NCI-H345 (cell line): ENCODE data around the gene MAN1C1.

Experiments used
- DNase-seq: peaks from one replicate; lab custom pipeline; 2025; lab: John Stamatoyannopoulos, UW

MAN1C1 gene

DNA sequence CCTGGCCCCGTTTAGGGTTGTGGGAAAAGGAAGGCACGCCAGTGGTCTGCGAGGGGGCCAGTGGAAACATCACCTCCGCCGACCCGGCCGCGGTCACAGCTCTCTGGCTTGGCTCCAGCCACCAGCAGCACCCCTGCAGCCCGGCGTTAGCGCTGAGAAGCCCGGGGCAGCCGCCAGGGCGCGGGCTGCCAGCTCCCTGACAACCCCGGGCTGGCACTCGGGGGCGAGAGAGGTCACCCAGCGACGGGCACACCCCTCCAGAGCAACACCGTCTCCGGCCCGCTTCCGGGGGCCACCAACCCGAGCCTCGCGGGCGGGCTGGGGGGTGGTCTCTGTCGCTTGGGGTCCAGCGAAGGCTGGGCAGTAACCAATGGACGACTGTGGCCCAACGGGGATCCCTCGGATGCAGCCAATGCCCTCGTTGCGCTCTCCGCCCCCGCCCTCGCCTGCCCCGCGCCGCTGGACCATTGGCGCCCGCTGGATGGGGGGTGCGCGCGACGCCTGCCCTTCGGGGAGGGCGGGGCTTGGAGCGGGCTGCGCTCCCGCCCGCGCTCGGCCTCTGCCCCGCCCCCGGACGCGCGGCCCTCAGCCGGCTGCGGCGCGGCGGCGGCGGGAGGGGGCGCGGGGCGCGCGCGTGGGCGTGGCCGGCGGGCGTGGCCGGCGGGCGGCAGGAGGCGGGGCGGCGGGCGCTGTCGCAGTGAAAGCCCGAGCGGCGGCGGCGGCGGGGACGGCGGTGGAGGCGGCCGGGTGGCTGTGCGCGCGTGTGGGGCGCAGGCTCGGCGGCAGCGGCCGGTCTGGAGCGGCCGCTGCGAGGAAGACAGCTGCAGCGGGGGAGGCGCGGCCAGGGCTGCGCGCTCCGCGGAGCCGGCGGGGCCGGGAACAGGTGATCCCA is at the start of gene MAN1C1:
MAN1C1 (plus strand) TSS at position 697 of the 892 bp plus-strand sequence. CDS start 1,007 bp downstream, outside the sequence.
- DNase-seq, result peak; percentile 92

DNA sequence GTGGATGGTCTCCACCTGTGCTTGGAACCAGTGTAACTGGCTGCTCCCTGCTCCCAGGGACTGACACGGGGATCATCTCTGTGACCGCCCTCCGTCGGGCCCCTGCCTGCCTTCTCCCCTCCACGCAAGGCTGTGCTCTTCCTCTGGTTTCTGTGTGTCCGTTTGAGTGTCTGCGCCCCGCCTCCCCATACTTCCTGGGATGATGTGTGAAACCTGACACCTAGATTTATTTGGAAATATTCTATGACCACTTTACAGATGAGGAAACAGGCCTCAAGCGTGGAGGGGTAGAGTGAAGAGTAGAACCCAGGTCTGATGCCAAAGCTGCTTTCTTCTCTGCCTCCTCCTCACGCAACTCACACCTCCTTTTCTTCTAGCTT is 48.9 kb upstream of the MAN1C1 start:
- no peak for DNase-seq

DNA sequence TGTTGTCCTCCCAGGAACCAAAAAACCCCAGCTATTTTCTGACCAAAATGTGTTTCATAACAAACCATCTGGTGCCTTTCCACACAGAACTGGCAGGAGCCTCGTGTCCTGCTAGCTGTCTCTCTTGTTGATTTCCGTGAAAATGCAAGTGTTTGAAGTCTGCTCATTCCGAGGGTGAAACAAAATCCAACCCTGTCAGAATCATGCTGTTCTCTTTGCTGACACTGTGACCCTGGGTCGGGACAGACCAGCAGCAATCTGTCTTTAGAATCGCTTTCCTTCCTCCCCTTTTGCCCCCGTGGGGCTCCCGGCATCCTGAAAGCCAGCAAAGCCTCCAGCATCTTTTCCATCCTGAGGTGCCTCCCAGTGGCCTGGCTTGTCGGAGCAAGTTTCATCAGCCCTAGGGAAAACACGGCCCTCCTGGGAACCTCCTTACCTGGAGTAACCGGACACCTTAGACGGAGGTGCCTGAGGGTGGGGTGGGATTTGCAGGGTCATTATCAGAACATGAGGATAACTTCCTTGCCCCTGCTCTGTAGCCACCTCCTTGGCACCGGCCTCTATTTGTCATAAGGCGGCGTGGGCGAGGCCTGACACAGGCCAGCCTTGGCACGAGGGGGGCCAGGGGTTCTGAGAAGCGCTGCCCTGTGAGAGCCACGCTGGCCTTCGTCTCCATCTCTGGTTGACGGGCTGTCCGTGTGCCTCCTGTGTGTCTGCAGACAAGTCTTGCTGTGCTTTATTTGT is 48.3 kb upstream of the MAN1C1 start:
- no peak for DNase-seq

DNA sequence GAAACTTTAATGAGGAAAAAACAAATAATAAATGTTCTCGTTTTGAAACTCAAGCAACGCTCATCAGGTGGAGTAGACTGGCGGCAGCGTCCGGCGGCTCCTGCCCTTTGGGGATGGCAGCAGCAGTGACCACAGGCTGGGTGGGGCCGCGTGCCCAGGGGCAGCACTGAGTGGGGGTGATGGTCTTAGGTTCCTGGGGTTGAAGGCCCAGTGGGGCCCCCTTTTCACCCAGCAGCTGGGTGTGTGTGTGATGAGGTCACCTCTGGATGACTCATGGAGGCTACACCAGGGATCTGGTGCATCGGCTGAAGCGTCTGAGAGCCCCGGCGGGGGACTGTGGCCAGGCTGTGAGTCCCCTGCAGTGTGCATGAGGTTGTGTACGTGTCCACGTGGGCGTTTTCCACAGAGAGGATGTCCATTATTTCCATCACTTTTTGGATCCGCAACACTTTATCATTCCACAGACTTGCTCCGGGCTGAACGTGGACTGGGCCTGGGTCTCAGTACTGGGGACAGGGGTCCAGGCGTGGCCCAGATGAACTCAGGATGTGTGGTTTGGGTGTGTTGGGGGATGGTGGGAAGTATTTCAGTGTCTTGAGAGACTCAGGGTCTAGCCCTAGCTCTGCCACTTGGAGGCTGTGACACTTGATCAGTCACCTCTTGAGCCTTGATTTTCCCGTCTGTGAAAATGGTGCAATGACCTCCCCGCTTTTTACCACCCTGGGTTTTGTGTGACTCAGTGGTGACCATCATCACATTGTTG is 47.6 kb upstream of the MAN1C1 start:
- no peak for DNase-seq

DNA sequence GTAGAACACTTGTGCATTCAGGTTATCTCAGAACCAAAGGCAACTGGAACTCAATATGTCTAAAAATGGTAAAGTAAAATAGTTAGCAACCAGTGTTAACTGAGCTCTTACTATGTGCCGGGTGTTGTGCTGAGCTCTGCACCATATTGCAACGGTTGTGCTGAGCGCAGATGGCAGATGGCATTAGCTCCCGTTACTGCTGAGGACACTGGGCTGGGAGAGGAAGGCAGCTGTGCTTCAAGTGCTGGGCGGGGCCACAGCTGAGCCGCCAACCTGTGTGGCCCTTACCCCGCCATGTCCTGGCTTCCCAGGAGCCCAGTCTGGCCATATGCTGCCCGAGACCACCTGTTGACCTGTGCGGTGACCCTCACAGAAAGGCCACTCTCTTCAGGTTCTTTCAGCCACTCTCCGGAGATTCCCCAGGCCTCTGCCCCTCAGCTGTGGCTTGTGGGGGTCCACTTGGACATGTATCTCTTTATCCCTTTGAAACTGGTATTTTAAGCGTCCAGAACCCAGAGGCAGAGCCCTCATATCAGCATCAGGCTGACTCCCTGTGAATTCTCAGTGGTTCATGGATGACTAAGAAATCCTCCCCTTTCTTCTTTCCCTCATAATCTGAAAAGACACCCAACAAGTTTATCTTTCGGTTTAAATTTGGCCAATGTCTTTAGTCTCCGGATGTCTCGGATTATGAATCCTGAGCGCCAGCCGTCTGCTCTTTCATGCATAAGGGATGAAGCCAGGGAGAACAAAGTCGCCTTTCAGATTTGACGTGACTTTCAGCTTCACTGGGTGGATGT is 46.8 kb upstream of the MAN1C1 start:
- no peak for DNase-seq

DNA sequence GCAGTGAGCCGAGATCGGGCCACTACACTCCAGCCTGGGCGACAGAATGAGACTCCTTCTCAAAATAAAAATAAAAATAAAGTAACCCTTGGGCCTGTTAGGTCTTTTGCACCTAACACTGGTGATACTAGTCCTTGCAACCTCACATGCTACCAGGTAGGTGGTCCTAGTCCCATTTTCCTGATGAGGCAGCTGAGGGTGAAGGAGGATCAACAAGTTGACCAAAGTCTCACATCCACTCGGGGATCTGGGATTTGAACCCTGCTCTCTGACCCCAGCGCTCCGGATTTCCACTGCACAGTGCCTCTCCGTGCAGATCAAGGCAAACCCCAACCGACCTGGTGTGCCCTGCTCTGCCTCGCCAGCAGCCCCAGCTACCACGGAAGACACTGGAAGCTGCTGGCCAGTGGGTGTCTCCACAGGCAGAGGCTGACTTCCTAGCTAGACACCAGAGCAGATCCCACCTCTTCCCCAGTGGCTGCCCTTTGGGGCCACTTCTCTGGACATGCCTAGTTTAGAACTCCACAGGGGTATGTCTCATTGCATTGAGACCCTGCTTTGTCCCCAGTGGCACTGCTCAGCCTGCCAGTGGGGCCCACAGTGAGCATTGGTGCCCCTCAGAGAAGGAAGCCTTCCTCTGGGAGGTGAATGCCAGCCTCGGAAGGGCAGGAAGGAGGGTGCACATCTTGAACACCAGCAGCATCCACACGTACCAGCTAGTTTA is 45.6 kb upstream of the MAN1C1 start:
- no peak for DNase-seq

DNA sequence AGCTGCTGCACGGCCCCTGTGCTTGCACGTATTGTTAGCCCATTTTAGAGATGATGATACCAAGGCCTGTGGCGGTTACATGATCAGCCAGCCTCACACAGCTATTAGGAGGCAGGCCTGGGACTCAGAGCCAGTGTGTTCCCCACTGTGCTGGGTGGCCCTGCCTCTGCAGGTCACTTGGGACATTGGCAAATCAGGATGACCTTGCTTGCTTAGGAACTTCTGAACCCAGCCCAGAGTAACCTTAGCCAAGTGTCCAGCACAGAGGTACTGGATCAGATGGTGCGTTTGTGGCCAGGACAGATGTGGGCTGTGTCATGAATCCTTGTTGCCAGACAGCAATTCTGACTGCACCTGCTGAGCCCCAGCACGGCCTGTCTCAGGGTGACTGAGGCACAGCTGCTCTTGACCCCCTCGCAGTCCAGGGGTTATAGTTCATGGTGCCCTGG is 45.0 kb upstream of the MAN1C1 start:
- DNase-seq, result no peak

DNA sequence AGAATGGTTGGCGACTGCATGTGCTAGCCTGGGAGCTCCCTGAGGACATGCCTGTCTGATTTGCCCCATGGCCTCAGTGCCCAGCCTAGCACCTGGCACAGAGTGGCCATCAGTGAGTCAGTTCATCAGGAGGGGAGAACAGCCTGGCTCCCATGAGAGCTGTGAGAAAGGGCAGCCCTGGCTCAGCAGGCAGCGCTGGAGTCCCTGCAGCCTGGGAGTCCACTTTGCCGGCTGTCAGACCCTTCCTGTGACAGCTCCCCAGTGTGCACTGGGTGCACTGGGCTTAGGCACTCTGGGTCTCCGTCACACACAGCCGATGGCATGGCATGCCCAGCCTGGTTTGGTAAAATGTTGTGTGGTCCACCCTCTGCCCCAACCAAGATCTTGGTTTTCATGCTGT is 44.5 kb upstream of the MAN1C1 start:
- DNase-seq, result no peak

DNA sequence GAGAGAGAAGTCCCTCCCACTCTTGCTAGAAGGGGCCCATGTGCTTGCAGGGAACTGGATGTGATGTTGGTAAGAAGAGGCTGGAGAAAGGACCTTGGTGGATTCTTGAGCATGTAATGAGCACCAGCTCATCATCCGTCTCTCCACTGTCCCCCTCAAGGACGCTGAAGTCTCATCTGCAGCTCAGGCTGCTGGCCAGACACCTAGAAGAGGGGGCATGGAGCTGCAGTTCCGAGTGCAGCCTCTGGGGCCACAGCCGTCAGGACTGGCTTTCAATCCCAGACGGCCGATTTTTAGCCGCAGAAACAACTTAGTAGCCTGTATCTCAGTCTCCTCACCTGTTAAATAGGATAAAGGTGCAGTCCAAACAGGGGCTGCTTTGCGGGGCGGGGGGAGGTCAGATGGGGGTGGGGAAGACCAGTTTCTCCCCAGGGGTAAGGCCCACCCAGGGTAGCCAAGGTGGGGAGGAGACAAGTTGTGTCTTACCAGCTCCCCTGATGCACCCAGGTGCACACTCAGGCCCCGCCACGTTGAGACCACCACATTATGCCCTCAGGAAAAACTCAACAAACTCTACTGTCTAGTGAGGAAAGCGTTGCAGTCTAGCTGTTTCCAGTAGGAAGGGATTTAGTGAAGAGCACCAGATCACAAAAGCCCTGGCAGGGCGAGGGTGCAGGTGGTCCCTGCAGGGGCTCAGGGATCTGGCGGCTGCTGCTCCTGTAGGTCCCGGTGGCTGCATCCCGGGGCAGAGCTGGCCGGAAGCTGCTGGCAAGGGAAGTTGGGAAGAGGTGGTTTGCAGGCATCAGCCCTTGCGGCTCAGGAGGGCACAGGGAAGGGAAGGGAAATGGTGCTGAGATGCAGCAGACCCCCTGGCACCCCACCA is 43.6 kb upstream of the MAN1C1 start:
- DNase-seq, result peak; percentile 4

DNA sequence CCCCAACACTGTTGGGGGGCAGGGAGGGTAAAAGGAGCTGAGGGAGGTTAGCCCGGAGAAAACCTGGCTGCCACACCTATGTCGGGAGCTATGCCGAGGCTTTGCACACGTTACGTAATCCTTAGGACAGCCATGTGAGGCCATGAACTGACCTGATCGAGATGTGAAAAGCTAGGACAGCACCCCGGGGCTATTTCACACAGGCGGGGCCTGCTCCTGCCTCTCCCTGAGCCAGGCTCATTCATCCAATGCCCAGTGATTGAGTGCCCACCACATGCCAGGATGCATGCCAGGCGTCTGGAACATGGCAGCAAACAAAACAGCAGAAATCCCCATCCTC is 43.0 kb upstream of the MAN1C1 start:
- DNase-seq, result no peak

DNA sequence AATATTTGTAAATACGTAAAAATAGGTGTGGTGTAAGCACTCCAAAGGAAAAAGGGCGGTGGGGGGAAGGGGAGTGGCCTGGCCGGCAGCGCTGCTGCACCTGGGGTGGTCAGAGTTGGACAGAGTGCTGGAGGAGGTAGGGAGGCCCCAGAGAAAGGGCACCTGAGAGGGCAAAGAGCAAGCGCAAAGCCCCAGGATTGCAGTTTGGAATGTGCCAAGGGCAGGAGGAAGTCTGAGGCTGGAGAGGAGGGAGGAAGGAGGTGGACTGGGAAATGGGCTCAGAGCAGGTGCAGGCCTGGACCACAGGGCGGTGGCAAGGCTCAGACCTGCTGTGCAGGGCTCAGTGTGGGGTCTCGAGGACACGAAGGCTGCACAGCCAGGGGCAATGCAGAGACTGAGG is 42.6 kb upstream of the MAN1C1 start:
- no peak for DNase-seq

DNA sequence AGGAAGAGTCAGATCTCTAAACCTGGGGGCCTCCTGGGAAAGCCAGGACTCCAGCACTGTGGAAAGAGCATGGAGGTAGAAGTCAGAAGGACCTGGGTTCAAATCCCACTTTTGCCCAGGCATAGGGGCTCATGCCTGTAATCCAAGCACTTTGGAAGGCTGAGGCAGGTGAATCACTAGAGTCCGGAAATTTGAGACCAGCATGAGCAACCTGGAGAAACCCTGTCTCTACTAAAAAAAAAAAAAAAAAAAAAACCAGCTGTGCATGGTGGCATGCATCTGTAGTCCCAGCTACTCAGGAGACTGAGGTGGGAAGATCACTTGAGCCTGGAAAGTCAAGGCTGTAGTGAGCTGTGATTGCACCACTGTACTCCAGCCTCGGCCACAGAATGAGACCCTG is 41.4 kb upstream of the MAN1C1 start:
- no peak for DNase-seq

DNA sequence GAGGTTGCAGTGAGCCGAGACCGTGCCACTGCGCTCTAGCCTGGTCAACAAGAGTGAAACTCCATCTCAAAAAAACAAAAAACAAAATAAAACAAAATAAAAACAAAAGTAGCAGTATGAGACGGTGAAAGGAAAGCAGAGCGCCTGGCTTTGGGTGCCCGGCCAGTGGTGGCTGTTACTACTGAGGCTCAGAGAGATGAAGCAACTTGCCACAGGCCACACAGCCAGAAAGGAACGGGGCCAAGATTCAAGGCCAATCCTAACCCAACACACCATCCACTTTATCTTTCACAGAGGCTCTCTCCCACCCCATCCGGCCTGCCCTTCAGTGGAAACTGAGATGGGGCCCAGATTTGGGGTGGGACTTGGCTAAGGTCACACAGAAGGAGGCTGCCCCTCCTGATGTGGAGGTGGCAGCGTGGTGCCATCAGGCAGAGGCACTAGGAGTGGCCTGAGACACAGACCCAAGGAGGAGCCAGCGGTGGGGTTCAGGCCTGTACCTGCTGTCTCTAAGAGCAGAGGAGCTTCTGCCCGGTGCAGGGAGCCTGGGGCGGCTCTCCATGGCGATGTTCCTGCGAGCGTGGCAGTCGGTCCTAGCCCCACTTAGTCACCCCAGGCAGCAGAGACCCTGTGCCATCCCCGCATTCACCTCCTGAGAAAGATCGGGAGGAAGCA is 40.0 kb upstream of the MAN1C1 start:
- DNase-seq, result no peak

DNA sequence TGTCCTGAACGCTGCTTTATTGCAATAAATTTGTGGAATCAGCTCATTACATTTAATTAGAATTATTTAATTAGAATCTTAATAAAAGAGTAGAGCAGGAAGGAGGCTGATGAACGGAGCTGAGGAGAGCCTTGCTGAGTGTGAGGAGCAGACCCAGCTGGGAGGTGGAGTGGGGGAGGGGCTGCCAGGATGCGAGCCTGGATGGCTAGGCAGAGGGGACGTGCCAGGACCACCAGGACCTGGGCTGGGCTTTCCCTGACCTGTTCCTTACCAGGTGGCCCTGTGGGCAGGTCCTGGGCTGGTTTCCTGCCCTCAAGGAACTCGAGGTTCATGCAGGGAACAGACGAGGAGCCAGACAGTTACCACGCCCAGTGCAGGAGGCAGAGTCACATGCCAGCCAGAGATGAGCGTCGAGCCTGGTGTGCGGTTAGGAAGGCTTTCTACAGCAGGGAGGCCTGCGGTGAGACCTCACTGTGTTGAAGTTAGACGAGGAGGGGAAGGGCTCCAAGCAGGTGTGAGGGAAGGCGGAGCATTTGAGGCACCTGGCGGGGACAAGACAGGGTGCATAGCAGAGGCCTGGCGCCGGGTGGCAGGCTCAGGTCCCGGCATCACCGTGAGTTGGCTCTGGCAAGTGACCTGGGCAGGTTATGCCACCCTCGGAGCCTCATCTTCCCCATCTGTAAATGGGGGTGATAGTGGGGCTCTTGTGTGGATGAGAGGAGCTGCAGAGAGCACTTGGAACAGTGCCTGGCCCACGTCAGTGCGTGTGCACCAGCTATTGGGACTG is 39.3 kb upstream of the MAN1C1 start:
- no peak for DNase-seq

DNA sequence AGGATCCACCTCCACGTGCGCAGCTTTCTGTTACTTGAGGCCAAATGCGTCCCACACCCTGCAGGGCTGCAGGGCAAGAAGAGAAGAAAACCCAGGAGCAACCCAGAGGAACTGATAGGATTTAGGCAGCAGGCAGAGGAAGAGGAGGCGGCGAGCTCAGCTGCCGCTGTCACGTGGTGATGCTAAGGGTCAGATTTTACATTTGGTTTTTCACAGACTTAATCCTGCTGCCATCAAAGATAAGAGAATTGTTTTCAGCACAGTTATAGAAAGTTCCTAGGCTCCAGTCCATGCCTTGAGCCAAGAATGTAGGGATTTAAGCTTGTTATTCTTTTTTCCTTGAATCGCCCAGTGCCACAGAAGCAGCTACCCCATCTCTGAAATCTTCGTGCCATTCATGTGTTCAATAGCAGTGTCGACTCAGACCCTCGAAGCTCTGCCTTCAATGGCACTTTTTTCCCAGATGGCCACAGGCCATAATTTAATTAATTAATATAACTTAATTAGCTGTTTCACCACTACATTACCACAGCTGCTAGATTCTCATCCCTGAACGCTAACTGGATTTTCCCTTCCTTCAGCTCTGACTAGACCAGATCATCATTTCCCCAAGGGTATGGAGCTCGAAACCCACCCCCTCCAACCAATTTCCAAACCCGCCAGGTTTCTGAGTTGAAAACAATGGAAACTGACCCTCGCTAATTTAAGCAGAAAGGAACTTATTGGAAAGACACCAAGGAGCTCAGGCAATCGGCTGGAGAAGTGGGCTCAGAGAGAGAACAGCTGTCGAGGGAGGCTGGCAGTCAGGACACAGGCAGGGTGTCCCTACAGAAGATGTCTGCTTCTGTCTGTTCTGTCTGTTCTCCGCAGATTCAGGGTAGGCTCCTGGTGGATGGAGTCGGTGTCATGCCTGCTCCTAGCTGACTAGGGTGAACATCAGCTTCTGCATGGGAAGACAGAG is 37.0 kb upstream of the MAN1C1 start:
- no peak for DNase-seq

DNA sequence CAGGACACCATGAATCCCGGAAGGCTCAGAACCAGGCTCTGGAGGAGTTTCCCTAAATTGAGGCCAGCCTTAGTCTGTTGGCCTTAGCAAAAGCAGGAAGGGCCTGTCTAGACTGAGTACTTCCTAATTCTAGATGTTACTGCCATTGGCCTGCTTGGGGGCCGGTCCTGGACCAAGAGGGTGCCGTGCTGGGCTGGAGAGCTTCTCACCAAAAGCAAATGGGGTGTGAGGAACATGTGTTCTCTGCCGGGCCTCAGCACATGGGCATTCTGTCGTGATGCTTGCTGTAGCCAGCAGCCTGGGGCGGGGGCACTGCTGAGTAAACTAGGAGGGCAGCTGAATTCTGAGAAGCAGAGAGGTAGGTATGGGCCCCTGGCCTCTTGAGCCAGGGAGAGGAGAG is 35.7 kb upstream of the MAN1C1 start:
- no peak for DNase-seq

DNA sequence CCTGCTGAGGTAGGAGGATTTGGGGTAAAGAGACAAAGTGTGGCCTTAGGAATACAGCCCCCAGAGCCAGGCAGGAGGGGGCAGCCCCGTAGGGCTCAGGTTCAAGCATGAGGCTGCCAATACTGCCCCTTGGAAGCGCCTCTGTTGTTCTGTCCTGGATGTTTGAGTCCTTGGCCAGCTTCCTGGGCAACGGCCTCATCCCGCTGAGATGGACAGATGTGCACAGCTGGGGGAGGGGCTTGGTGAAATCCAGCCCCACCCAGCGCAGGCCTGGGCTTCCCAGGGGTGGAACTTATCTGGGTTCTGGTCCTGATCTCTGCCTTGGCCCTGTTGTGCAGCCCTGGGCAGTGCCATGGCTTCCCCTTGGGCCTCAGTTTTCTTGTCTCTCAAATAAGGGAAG is 34.8 kb upstream of the MAN1C1 start:
- no peak for DNase-seq
